ENCODE measurements around the gene GLIS1. TPM values are rescaled to one million over a fixed set of nuclear protein-coding genes. Genes with fewer than 3 reads are reported as not detected.

GLIS1 gene
- total RNA-seq, 2 donors from 2014 or later: 0.16 TPM; not detected in 1

DNA sequence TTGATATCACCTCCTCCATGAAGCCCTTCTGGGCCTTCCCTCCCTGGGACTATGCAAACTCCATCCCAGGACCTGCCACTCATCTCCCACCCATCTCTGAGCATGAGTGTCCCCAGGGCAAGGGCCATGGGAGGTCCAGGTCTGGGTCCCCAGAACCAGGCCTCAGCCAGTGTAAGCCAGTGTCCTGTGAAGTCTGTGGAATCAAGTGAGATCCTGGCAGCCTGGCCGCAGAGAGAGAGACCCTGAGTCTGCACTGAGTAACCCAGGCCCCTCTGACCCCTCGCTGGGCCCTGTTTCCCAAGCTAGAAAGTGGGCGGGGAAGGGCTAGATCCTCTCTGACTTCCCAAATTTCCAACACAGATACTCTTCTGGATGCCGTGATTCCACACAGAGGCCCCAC, 147.0 kb downstream of the GLIS1 start:
- Histone ChIP-seq H3K27ac (no peak overlapping the region), H3K9me3 (no peaks in the 10 kb centered on the region), H3K4me1 (no peaks in the 10 kb centered on the region), H3K27me3 (no peaks in the 10 kb centered on the region), H3K9ac (ENCODE audit: low read depth in 2 of 2, low read length in 2 of 2) (no peak overlapping the region), H3K4me3 (no peak overlapping the region), H3K36me3 (no peaks in the 10 kb centered on the region)
- intact Hi-C loops (cut with DNase I): loop anchor here (10.0 kb wide), 1 partner anchor 107 kb away; no protein-coding TSS in a partner anchor
- DNase-seq: no peak
- TF ChIP-seq CTCF (IDR thresholded peaks at IDR 0.05): no peak

GRCh38 chr1:53590531-53591515, 148.1 kb downstream of the GLIS1 start:
- no peak for DNase-seq
- no peak overlapping the region for H3K27ac ChIP-seq
- intact Hi-C loops (cut with DNase I): loop anchor here (10.0 kb wide), 1 partner anchor 106 kb away; no protein-coding TSS in a partner anchor
- H3K4me1 ChIP-seq: no peaks in the 10 kb centered on the region
- H3K36me3 ChIP-seq: no peaks in the 10 kb centered on the region
- H3K9ac ChIP-seq (ENCODE audit: low read depth in 2 of 2, low read length in 2 of 2): no peak overlapping the region
- no peak for TF ChIP-seq CTCF (IDR thresholded peaks at IDR 0.05)
- no peaks in the 10 kb centered on the region for H3K9me3 ChIP-seq
- H3K27me3 ChIP-seq: no peaks in the 10 kb centered on the region
- H3K4me3 ChIP-seq: no peak overlapping the region

GRCh38 chr1:53590104-53590503, 148.9 kb downstream of the GLIS1 start:
- Histone ChIP-seq H3K9ac (ENCODE audit: low read depth in 2 of 2, low read length in 2 of 2) (no peak overlapping the region), H3K4me3 (no peak overlapping the region), H3K27me3 (no peaks in the 10 kb centered on the region), H3K36me3 (no peaks in the 10 kb centered on the region), H3K4me1 (no peaks in the 10 kb centered on the region), H3K27ac (no peak overlapping the region), H3K9me3 (no peaks in the 10 kb centered on the region)
- intact Hi-C loops (cut with DNase I): loop anchor here (10.0 kb wide), 1 partner anchor 105 kb away; no protein-coding TSS in a partner anchor
- no peak for DNase-seq
- TF ChIP-seq CTCF (IDR thresholded peaks at IDR 0.05): no peak

DNA sequence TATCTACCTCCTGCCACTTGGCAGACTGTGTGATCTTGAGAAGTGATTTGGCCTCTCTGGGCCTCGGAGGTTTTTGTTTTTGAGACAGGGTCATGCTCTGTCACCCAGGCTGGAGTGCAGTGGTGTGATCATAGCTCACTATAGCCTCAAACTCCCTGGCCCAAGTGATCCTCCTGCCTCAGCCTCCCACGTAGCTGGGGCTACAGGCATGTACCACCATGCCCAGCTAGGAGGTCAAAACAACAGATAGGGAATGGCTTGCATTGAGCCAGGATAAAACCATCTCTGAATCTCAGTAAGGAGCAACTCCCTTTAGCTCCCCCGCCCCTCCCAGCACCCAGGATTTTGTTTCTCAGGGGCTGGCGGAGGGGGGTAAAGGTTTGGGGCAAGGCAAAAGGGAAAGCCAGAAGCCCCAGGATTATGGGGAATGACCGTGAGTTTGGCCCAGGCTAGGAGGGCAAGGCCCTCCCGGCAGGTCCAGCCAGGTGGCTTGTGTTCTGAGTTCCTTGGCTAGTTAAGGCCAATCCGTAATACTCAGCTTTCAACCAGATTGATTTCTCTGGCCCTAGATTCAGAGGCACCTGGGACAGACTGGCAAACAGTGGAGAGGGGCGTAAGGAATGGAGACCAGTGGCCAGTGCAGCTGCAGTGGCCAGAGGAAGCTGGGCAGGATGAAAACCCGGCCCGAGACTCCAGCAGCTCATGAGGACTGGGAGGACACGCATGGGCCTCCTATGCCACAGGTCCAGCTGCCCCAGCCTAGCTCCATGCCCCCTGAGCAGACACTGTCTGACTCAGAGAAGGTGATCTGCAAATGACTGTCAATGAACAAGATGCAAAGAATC, 149.7 kb downstream of the GLIS1 start:
- no peaks in the 10 kb centered on the region for H3K36me3 ChIP-seq
- H3K27me3 ChIP-seq: no peaks in the 10 kb centered on the region
- no peaks in the 10 kb centered on the region for H3K4me1 ChIP-seq
- H3K9me3 ChIP-seq: no peaks in the 10 kb centered on the region
- H3K4me3 ChIP-seq: no peak overlapping the region
- no peak for TF ChIP-seq CTCF (IDR thresholded peaks at IDR 0.05)
- DNase-seq: no peak
- intact Hi-C loops (cut with DNase I): no loop called here
- no peak overlapping the region for H3K27ac ChIP-seq
- H3K9ac ChIP-seq (ENCODE audit: low read depth in 2 of 2, low read length in 2 of 2): no peak overlapping the region

DNA sequence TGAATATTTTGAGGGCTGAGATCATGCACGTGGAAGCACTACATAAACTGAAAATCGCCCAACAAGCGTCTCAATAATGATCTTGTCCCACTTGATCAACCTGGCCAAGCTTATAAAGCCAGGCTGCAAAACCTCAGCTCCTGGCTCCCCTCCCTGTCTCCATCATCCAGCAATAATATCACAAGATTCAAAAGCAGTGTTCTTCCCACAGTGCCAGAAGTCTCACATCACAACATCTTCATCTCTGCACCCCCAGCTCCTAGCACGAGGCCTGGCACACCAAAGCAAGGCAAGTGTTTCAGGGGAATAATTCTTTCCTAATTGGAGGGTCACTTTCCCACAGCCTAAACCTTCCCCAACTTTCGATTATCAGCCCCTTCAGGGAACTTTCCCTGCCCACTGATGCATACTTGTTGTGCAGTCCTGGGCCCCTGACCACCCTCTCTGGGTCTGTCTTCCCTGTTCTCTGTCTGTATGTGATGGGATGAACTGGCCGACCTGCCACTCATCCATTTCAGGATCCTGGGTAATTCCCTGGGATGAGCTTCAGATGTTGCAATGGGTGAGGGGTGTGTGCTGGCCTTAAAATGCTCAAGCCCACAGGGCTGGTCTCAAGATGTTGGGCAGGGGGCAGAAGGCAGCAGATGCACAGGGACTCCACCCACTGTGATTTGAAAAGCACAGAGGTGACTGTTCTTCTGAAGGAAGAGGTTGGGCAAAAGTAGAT, 150.7 kb downstream of the GLIS1 start:
- H3K27me3 ChIP-seq: no peaks in the 10 kb centered on the region
- no peak overlapping the region for H3K9ac ChIP-seq (ENCODE audit: low read depth in 2 of 2, low read length in 2 of 2)
- no peaks in the 10 kb centered on the region for H3K36me3 ChIP-seq
- peak; percentile 4 for DNase-seq
- intact Hi-C loops (cut with DNase I): no loop called here
- TF ChIP-seq CTCF (IDR thresholded peaks at IDR 0.05): no peak
- H3K4me3 ChIP-seq: no peak overlapping the region
- H3K27ac ChIP-seq: no peak overlapping the region
- H3K9me3 ChIP-seq: no peaks in the 10 kb centered on the region
- no peaks in the 10 kb centered on the region for H3K4me1 ChIP-seq
